GM10847 (cell line): Measurements from ENCODE around the gene TRIM49D1.
"Not testable (repeated sequence)": the region's sequence is repeated elsewhere in the genome, so short reads cannot be mapped to it uniquely, and the experiment has no call there.

Experiments used
- POLR2A ChIP-seq: IDR thresholded peaks from 2 replicates; pipeline ENCODE4 v1.6.1; 2011; ENCODE audit not compliant: insufficient read length; ENCODE audit errors: extremely low read depth

The TRIM49D1 gene, protein sequence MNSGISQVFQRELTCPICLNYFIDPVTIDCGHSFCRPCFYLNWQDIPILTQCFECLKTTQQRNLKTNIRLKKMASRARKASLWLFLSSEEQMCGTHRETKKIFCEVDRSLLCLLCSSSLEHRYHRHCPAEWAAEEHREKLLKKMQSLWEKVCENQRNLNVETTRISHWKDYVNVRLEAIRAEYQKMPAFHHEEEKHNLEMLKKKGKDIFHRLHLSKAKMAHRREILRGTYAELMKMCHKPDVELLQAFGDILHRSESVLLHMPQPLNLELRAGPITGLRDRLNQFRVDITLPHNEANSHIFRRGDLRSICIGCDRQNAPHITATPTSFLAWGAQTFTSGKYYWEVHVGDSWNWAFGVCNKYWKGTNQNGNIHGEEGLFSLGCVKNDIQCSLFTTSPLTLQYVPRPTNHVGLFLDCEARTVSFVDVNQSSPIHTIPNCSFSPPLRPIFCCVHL

GRCh38 chr11:89922195-89922660 lies at the start of gene TRIM49D1:
Gene TRIM49D1 (minus strand): TSS chr11:89922245. CDS start chr11:89917710, 4,535 bp downstream.
- no peak for TF ChIP-seq POLR2A

GRCh38 chr11:89965737-89966136 lies 43.7 kb upstream of the TRIM49D1 start, which contains the start of gene TRIM64:
Gene TRIM64 (plus strand): TSS chr11:89966037. CDS start chr11:89968504, 2,467 bp downstream.
- not testable (repeated sequence) for TF ChIP-seq POLR2A

- TF ChIP-seq POLR2A: not testable (repeated sequence)
These were observed 1.7 kb upstream of the TRIM49D1 start, which contains the start of gene TRIM49D2 for GRCh38 chr11:89923764-89924163. Gene TRIM49D2 (plus strand): TSS chr11:89924064. CDS start chr11:89926762, 2,698 bp downstream.
